K562 (cell line): Measurements from ENCODE around the gene EFNA5. TPM values are rescaled to one million over a fixed set of nuclear protein-coding genes. Genes with fewer than 3 reads are reported as not detected.

ENCODE experiments used
- ATAC-seq: fragments of 200-7000 bp; cut with Tn5 transposase; 3 replicates; pipeline ENCODE4 v1.9.1; 2020; ENCODE audit warnings: moderate library complexity
- BruUV-seq: library from RNA; stranded (reverse); fragments of 400-500 nt; replicated peaks from 2 replicates; lab custom pipeline; 2021; lab: Mats Ljungman, UMichigan
- CTCF ChIA-PET: fragments of 300-600 bp; formaldehyde crosslinking; extraction: SDS; loops from one replicate; lab custom pipeline; 2021; ENCODE audit warnings: low intra/inter-chr PET ratio; lab: Yijun Ruan, JAX
- POLR2A ChIA-PET: fragments of 300-600, 350-650 bp; sonication (Branson Sonifier 250); formaldehyde crosslinking; extraction: SDS; loops from one replicate; lab custom pipeline; 2021; ENCODE audit warnings: antibody characterized with exemption, inconsistent platforms; lab: Yijun Ruan, JAX
- DNase-seq, 4 experiments: peaks; one replicate each; pipeline versions ENCODE4 v3.0.0 to v3.0.0-alpha.2; 2011 to 2018; ENCODE audit warnings: low spot score in 3 of 4, mixed read lengths in 3 of 4; ENCODE audit errors: extremely low read depth in 1 of 4
- FAIRE-seq: peaks from 2 replicates; lab custom pipeline; 2011; peaks lifted over from hg19 to GRCh38; lab: Jason Lieb, UNC
- H2AFZ ChIP-seq: 2 replicates; pipeline ENCODE4 v1.6.0; 2011; ENCODE audit warnings: low read depth, low read length, control low read depth, inconsistent platforms
- H3K27ac ChIP-seq: fragments of 200-600 bp; 3 replicates; pipeline ENCODE4 v1.8.0; 2011; ENCODE audit warnings: low read depth, mild to moderate bottlenecking, control low read depth, inconsistent platforms, low read length, moderate library complexity, mixed read lengths; ENCODE audit errors: extremely low read depth
- H3K27me3 ChIP-seq, 2 experiments: fragments of 300-600 bp in 1 of 2; 2 replicates in 1 of 2; 3 replicates in 1 of 2; pipeline versions ENCODE4 v1.6.0 to v1.8.0; 2011; ENCODE audit warnings: inconsistent platforms in 2 of 2, low read length in 2 of 2, mild to moderate bottlenecking in 1 of 2, mixed read lengths in 1 of 2, moderate library complexity in 1 of 2; ENCODE audit not compliant: control insufficient read depth in 2 of 2, insufficient read depth in 2 of 2
- H3K36me3 ChIP-seq: fragments of 300-600 bp; 3 replicates; pipeline ENCODE4 v1.8.0; 2011; ENCODE audit warnings: mild to moderate bottlenecking, low read length, inconsistent platforms; ENCODE audit not compliant: control insufficient read depth, insufficient read depth
- H3K4me1 ChIP-seq, 2 experiments: fragments of 200-600 bp in 1 of 2; replicated peaks in 1 of 2; 2 replicates in 1 of 2; 3 replicates in 1 of 2; pipeline versions ENCODE4 v1.5.1 to v1.8.0; 2011; ENCODE audit warnings: inconsistent platforms in 2 of 2, low read length in 2 of 2, mild to moderate bottlenecking in 1 of 2, mixed read lengths in 1 of 2, moderate library complexity in 1 of 2; ENCODE audit not compliant: control insufficient read depth in 2 of 2, insufficient read depth in 2 of 2
- H3K4me2 ChIP-seq: 2 replicates; pipeline ENCODE4 v1.6.1; 2011; ENCODE audit warnings: low read length, control low read depth, inconsistent platforms, mixed read lengths; ENCODE audit not compliant: insufficient read depth
- H3K4me3 ChIP-seq: fragments of 200-600 bp; sonication (generic), shearing (Covaris generic); 2 replicates; pipeline ENCODE4 v1.5.1; 2016; ENCODE audit warnings: control low read depth, inconsistent platforms
- H3K79me2 ChIP-seq: fragments of 200-600 bp; 3 replicates; pipeline ENCODE4 v1.8.0; 2011; ENCODE audit warnings: low read length, inconsistent platforms; ENCODE audit not compliant: control insufficient read depth, insufficient read depth
- H3K9ac ChIP-seq, 2 experiments: 2 replicates each; pipeline versions ENCODE4 v1.6.0 to v1.6.1; 2011; ENCODE audit warnings: low read depth in 2 of 2, low read length in 2 of 2, control low read depth in 1 of 2, inconsistent platforms in 1 of 2, mild to moderate bottlenecking in 1 of 2, mixed read lengths in 1 of 2; ENCODE audit not compliant: insufficient read depth in 1 of 2
- H3K9me1 ChIP-seq: one replicate; pipeline ENCODE4 v1.6.0; 2011; ENCODE audit warnings: inconsistent platforms, mild to moderate bottlenecking, low read length, moderate library complexity; ENCODE audit not compliant: control insufficient read depth, insufficient read depth
- H3K9me3 ChIP-seq: replicated peaks from 2 replicates; pipeline ENCODE4 v1.5.1; 2011; ENCODE audit warnings: low read depth, low read length, inconsistent platforms; ENCODE audit not compliant: control insufficient read depth, insufficient read depth
- H4K20me1 ChIP-seq: replicated peaks from 2 replicates; pipeline ENCODE4 v1.6.1; 2011; ENCODE audit warnings: low read length, inconsistent platforms, mixed read lengths; ENCODE audit not compliant: control insufficient read depth, insufficient read depth
- BRF1 ChIP-seq: IDR thresholded peaks from 3 replicates; pipeline ENCODE4 v1.6.1; 2011; ENCODE audit warnings: borderline replicate concordance, mild to moderate bottlenecking; ENCODE audit not compliant: insufficient read length; ENCODE audit errors: extremely low read depth
- E4F1 ChIP-seq: fragments of 250-450 bp; sonication (Bioruptor Pico); IDR thresholded peaks from 2 replicates; pipeline ENCODE4 v1.5.0; 2021; ENCODE audit warnings: mild to moderate bottlenecking, borderline replicate concordance
- FOXP1 ChIP-seq: sonication (generic); formaldehyde crosslinking; IDR thresholded peaks from 2 replicates; pipeline ENCODE4 v1.8.0; 2022; ENCODE audit warnings: mild to moderate bottlenecking, missing genetic modification reagents
- POLR2G ChIP-seq: fragments of 200-400 bp; formaldehyde crosslinking; IDR thresholded peaks from 2 replicates; pipeline ENCODE4 v1.6.1; 2017; ENCODE audit warnings: low read depth, mild to moderate bottlenecking, antibody characterized with exemption, low read length, moderate library complexity
- SPI1 ChIP-seq: IDR thresholded peaks from 2 replicates; pipeline ENCODE4 v1.6.1; 2011; ENCODE audit warnings: low read depth, low read length, control low read depth, borderline replicate concordance
- TRIM25 ChIP-seq: fragments of 450-650 bp; IDR thresholded peaks from 2 replicates; pipeline ENCODE4 v1.7.0; 2016; ENCODE audit warnings: borderline replicate concordance
- ZC3H11A ChIP-seq: IDR thresholded peaks from 2 replicates; pipeline ENCODE4 v1.6.1; 2012; ENCODE audit warnings: low read depth, low read length, improper control_type of control experiment
- ZNF639 ChIP-seq, 2 experiments: fragments of 200-800 bp in 1 of 2; sonication (Bioruptor generic) in 1 of 2; sonication (generic) in 1 of 2; formaldehyde crosslinking in 1 of 2; IDR thresholded peaks in 1 of 2; conservative IDR thresholded peaks in 1 of 2; 2 replicates each; pipeline versions ENCODE4 v1.5.0 to v1.6.1; 2016 to 2020; ENCODE audit warnings: missing compliant biosample characterization in 1 of 2, missing genetic modification characterization in 1 of 2, missing genetic modification reagents in 1 of 2
- ZNF77 ChIP-seq: fragments of 250-450 bp; sonication (Bioruptor Pico); IDR thresholded peaks from 2 replicates; pipeline ENCODE4 v1.5.0; 2020
- WGBS: fragments of 100-300 bp; shearing (Covaris generic); methylation state at CpG from one replicate; pipeline ENCODE4 v1.1.6; 2016; ENCODE audit warnings: low coverage, mixed read lengths; ENCODE audit not compliant: insufficient coverage; ENCODE audit errors: missing lambda C conversion rate; 5-methylcytosine and 5-hydroxymethylcytosine counted together
- in situ Hi-C: fragments of 300-500 bp; cut with MboI; formaldehyde crosslinking; loops from 4 replicates; pipeline ENCODE4 v1.15.0; 2018; ENCODE audit warnings: inconsistent platforms, mixed read lengths
- intact Hi-C: fragments of 100-400 bp; cut with micrococcal nuclease; formaldehyde crosslinking; loops from 2 replicates; pipeline ENCODE4 v1.14.2; 2022
- polyA plus RNA-seq, 8 experiments: library from polyadenylated mRNA; depleted of rRNA in 4 of 8; stranded (reverse) in 5 of 8; unstranded in 3 of 8; fragments of >200 nt; fragmentation: Nextera tagmentation in 2 of 8; fragmentation: Illumina TruSeq in 1 of 8; extraction: Ambion mirVana in 2 of 8; extraction: Trizol in 1 of 8; gene quantifications; 2 replicates each; pipeline versions ENCODE4 v1.2.1 to v1.2.3, GENCODE V29; 2011 to 2014; ENCODE audit warnings: inconsistent platforms in 1 of 8, missing spikeins in 1 of 8
- total RNA-seq, 7 experiments: library from RNA; depleted of rRNA in 6 of 7; stranded (reverse); fragments of >200 nt in 6 of 7; fragmentation: Illumina TruSeq in 2 of 7; extraction: Trizol in 2 of 7; gene quantifications; 2 replicates each; pipeline versions ENCODE4 v1.2.1 to v1.2.3, GENCODE V29; 2011 to 2021; ENCODE audit warnings: low replicate concordance in 1 of 7

The EFNA5 gene
- total and polyA plus RNA-seq, 9 of the 15 experiments (the other 6 are each of a cell fraction or from before 2014, with no cell fraction given) = 0.20 TPM; not detected in 8

GRCh38 chr5:107395632-107396350 is 274.9 kb downstream of the EFNA5 start:
- DNase-seq (no peak), ATAC-seq (no peak), FAIRE-seq (no peak)
- Histone ChIP-seq H4K20me1 (no peaks in the 10 kb centered on the region), H3K27me3 (no peaks in the 10 kb centered on the region), H3K4me2 (no peak overlapping the region), H3K4me1 (no peaks in the 10 kb centered on the region), H3K9me3 (no peaks in the 10 kb centered on the region), H2AFZ (no peak overlapping the region), H3K9me1 (no peaks in the 10 kb centered on the region), H3K36me3 (no peaks in the 10 kb centered on the region), H3K9ac (no peak overlapping the region), H3K27ac (no peak overlapping the region), H3K79me2 (no peaks in the 10 kb centered on the region)
- BruUV-seq = no TSS peak
- ChIA-PET CTCF (no interaction called here), POLR2A (no interaction called here)
- WGBS = 5% methylated on average over 5 of the region's 5 CpGs
- in situ Hi-C loops = no loop called here
- intact Hi-C loops = no loop called here
- TF ChIP-seq SPI1 (no peak), ZNF639 (CRISPR knock-in tag; conservative IDR thresholded peaks at IDR 0.05 in 1 of 2, IDR thresholded peaks at IDR 0.05 in 1 of 2) (no peak), POLR2G (no peak), FOXP1 (CRISPR knock-in tag) (no peak), E4F1 (CRISPR knock-in tag) (no peak), ZC3H11A (no peak), ZNF77 (CRISPR knock-in tag) (no peak), TRIM25 (no peak), BRF1 (no peak)
- TF ChIP-seq, all 486 proteins: peak for 0
- no peak overlapping the region for H3K4me3 ChIP-seq
